SKM-1 treated with dmso at 0.1 percent for 144 hours (cell line): ENCODE measurements around the gene CMYA5.
"Not testable (repeated sequence)": the region's sequence is repeated elsewhere in the genome, so short reads cannot be mapped to it uniquely, and the experiment has no call there.

ENCODE experiments used
- DNase-seq: peaks from one replicate; lab custom pipeline; 2025; ENCODE audit not compliant: unreplicated experiment; lab: John Stamatoyannopoulos, UW

CMYA5 gene

DNA sequence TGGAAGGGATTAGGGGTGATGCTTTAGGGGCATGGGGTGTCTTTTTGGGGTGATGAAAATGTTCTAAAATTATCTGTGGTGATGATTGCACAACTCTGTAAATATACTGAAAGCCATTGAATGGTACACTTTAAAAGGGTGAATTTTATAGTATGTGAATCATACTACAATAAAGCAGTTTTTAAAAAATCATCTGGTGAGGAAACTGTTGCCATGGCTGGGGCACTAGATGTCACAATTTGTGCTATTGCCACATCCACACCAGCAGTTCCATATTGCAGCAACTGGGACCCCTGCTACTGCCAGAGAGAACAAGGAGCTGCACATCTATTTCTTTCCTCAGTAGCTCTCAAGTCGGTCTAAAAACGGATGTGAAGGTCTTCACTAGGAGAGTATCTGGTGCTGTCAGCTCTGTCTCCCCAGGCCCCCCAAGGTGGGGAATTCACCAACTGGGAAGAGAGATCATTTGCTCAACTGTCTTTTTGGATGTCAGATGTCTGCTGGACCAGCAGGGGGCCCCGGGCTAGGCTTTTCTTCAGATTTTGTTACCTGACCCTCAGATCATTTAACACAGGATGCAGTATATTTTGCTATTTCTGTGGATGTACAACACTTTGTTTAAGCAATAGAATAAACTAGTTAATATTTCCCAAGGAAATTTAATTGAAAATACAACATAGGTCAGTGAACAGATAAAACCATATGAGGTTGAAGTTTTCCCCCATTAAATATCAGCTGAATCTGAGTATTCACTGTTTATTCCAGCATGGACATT lies 13.2 kb downstream of the CMYA5 start:
- DNase-seq, result peak; percentile 77

DNA sequence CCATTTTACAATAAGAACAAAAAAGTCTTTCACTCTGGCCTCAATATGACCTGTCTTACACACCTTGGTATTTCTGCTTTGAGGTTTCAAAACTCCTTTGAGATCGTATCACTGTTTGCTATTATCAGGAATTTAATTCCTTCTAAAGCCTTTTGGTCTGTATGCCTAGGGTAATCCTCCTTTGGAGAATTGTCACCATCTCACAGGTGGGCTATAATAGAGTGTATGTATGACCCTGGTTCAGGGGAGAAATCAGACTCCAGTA lies 13.7 kb downstream of the CMYA5 start:
- DNase-seq, result no peak

DNA sequence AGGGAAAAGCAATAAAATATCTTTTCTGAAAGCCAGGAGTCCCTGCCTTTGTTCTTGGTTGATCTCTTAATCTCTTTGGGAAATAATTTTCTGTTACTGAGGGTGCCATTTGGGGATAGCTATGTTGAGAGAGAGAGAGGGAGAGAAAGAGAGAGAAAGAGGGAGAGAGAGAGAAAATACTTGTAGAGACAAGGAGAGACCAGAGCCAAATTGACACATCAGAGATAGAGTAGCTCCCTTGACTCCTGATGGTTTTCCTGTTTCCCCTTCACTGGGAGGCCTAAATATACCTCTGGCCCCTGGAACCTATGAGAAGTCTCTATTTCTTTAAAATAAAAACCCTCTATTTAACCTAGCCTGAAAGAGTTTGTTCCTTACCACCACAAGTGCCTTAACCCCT lies 14.9 kb downstream of the CMYA5 start:
- DNase-seq, result no peak

- DNase-seq, result no peak
Measured at GRCh38 chr5:79705632-79706031, 16.0 kb downstream of the CMYA5 start.

DNA sequence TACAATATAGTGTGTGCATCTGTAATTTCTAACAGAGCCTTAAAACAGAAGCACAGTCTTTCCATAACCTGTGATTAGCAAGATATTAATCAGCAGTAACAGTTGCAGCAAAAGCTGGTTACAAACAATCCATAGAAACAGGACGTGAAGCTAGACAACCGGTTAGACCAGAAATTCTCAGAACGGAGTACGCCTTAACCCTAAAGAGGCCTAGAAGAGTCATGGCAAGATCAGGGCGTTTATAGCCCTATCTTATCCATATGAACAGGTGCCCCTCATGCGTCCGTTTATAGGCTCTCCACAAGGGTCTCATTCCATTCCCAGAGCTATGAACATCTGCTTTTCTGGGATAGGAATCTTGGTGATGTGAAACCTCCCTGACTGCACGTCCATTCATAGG lies 16.7 kb downstream of the CMYA5 start:
- not testable (repeated sequence) for DNase-seq

- no peak for DNase-seq
Measured at GRCh38 chr5:79707535-79707934, 17.9 kb downstream of the CMYA5 start.

DNA sequence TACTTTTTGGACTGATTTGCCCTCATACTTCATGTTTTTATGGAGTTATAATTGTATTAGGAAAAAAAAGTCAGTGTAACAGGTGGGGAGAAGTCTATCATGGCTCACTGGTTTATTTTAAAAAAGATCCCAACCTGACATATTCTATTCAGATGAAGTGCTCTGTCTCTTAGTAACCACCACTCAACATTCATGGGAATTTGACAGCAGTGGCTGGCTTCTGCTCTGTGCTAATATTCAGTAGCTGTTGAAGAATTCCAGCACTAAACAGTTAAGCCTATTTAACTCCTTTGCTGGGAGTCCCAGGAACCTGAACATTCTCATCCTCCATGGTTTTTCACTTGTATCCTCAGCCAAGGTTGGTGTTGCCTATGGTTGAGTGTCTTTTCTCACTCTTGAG lies 23.1 kb downstream of the CMYA5 start:
- DNase-seq, result no peak

DNA sequence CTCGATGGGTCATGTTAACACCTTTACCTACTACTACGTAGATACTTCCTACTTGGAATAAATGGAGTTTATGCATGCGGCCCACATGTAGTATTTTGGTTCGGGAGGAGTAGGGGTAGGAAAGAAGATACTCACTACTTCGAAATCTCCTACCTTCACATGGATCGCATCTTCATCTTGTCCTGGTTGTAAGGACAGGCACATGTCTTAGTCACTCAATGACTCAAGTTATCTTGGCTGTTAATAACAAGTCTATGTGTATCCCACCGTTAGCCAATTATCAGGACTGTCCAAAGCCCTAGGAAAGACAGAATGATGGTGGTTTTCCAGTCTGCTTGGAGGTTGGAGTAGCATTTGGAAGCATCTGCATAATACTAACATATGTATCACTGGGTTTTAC lies 24.1 kb downstream of the CMYA5 start:
- DNase-seq, result no peak

- DNase-seq, result no peak
Measured at GRCh38 chr5:79716839-79717238, 27.2 kb downstream of the CMYA5 start.

GRCh38 chr5:79720096-79720495 lies 30.5 kb downstream of the CMYA5 start:
- DNase-seq, result no peak

DNA sequence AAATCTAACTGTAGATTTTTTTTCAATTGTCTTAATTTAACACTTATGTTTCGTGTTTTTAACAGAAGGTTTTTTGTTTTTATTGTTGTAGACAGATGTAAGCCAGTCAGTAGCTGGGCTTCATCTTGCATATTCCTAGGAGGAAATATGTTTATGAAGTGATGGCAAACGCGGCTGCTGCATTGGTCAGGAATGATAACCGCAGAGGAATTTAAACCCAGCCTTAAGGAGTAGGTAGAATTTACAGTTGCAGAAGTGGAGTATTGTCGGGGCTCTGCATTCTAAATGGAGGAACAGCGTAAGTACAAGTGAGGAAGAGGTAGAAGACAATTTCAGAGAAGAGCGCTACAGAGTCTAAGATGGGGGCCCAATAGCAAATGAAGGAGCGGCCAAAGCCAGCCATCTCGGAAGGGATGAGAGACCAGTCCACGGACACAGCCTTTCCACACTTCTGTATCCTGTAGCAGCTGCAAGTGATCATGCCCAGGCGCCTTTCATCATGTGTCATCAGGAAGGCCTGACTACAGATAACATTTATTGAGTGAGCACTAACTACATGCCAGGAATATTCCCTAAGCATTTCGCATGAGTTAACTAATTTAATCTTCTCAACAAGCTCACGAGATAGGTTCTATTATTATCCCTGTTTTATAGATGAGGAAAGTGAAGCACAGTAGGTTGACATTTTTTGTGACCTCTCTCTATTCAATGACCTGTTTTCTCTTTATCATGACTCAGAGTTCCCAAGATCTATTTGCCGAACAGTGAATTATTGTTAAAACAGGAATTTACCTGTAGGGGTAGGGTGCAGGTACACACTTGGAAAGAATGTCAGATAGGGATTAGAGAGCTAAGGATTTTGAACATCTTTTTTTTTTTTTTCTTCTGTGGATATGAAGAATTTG lies 38.1 kb downstream of the CMYA5 start:
- DNase-seq, result no peak

- no peak for DNase-seq
Measured at GRCh38 chr5:79728396-79728795, 38.8 kb downstream of the CMYA5 start.

GRCh38 chr5:79729679-79730078 lies 40.0 kb downstream of the CMYA5 start:
- DNase-seq, result no peak

GRCh38 chr5:79730564-79730963 lies 40.9 kb downstream of the CMYA5 start:
- no peak for DNase-seq

DNA sequence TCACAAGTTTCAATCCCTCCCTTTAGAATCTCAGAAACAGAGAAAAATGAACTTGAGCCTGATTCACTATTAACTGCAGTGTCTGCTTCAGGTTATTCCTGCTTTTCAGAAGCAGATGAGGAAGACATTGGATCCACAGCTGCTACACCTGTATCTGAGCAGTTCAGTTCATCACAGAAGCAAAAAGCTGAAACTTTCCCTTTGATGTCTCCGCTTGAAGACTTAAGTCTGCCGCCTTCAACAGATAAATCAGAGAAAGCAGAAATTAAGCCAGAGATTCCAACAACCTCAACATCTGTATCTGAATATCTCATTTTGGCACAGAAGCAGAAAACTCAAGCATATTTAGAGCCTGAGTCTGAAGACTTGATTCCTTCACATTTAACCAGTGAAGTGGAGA lies 42.1 kb downstream of the CMYA5 start:
- DNase-seq, result no peak

DNA sequence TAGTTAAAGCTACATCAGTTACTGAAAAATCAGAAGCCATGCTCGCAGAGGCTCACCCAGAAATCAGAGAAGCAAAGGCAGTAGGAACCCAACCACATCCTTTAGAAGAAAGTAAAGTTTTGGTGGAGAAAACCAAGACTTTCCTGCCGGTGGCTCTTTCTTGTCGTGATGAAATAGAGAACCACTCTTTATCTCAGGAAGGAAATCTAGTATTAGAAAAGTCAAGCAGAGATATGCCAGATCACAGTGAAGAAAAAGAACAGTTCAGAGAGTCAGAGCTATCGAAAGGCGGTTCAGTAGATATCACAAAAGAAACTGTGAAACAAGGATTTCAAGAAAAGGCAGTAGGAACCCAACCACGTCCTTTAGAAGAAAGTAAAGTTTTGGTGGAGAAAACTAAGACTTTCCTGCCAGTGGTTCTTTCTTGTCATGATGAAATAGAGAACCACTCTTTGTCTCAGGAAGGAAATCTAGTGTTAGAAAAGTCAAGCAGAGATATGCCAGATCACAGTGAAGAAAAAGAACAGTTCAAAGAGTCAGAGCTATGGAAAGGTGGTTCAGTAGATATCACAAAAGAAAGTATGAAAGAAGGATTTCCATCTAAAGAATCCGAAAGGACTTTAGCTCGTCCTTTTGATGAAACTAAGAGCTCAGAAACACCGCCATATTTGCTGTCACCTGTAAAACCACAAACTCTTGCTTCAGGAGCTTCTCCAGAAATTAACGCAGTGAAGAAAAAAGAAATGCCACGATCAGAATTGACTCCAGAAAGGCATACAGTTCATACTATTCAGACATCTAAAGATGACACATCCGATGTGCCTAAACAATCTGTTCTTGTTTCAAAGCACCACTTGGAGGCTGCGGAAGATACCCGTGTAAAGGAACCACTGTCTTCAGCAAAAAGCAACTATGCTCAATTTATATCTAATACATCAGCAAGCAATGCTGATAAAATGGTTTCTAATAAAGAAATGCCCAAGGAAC lies 47.2 kb downstream of the CMYA5 start:
- peak; percentile 80 for DNase-seq

- no peak for DNase-seq
Measured at GRCh38 chr5:79738349-79738748, 48.7 kb downstream of the CMYA5 start.

GRCh38 chr5:79742549-79743136 lies 53.0 kb downstream of the CMYA5 start:
- no peak for DNase-seq

- DNase-seq, result no peak
Measured at GRCh38 chr5:79743846-79744605, 54.4 kb downstream of the CMYA5 start.

DNA sequence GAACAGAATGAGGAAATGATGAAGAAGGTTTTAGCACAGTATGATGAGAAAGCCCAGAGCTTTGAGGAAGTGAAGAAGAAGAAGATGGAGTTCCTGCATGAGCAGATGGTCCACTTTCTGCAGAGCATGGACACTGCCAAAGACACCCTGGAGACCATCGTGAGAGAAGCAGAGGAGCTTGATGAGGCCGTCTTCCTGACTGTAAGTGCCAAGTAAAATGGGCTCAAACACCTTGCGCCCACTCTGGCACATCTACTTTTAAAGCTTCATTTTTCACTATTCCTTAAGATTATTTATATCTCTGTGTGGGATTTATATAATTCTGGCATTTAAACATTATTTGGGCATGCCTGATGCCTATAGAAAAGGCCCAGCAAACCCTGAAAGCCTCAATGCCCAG lies 55.6 kb downstream of the CMYA5 start:
- DNase-seq, result peak; percentile 13
